Hepatic stellate cell (primary cell): ENCODE measurements around the gene SLC16A10.
"Not testable (repeated sequence)": the region's sequence is repeated elsewhere in the genome, so short reads cannot be mapped to it uniquely, and the experiment has no call there.

ENCODE experiments used
- DNase-seq: peaks from one replicate; pipeline ENCODE4 v3.0.0; 2011; ENCODE audit warnings: low spot score

Gene SLC16A10

GRCh38 chr6:111087106-111087835, at the start of gene SLC16A10:
SLC16A10 (plus strand) TSS chr6:111087503; CDS start chr6:111087753, 250 bp downstream.
- DNase-seq = no peak

DNA sequence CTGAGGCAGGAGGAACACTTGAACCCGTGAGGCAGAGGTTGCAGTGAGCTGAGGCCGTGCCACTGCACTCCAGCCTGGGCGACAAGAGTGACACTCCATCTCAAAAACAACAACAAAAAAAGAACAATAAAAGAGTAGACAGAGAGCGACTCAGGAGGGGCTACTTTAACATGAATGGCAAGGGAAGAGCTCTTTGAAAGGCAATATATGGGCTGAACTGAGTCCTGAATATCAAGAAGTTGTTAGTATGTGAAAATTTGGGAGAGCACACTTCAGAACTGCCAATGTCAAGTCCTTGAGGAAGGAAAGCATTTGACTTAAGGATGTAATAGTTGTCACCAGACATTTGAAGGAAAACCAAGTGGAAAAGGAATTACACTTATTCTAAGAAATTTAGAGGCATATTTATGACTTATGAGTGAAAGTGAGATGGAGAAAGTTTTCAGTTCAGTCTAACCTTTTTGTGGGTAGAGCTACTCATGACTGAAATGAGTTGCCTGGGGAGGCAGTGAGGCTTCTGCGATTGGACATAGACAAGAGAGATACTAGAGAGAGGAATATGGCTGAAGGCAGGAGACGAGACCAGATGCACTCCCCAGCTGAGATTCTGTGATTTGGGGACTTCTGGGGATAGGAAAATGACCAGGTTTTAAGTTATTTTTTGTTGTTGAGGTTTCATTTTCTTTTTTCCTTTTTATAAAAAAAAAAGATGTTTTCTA, 48.6 kb upstream of the SLC16A10 start:
- no peak for DNase-seq

- no peak for DNase-seq
Observed at GRCh38 chr6:111041917-111042316, 45.4 kb upstream of the SLC16A10 start.

DNA sequence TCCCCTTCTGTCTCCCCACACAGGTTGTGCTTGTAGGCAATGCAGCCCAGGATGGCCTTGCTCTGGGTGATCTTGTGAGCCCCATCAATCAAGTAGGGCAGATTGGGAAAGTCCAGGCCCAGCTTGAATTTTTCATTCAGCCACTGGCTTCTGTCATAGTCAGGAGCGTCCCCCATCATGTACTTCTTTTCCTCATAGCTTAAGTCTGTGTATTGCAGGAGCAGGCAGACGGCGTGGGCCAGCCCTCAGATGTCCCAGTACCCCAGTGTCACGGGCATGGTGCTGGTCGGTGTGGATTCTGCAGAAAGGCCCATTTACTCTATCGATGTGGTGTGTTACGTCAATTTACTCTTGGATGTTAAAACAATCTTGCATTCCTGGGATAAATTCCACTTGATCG, 40.1 kb upstream of the SLC16A10 start:
- no peak for DNase-seq

GRCh38 chr6:111050261-111051023, 36.9 kb upstream of the SLC16A10 start:
- no peak for DNase-seq

- no peak for DNase-seq
Observed at GRCh38 chr6:111052171-111052570, 35.1 kb upstream of the SLC16A10 start.

DNA sequence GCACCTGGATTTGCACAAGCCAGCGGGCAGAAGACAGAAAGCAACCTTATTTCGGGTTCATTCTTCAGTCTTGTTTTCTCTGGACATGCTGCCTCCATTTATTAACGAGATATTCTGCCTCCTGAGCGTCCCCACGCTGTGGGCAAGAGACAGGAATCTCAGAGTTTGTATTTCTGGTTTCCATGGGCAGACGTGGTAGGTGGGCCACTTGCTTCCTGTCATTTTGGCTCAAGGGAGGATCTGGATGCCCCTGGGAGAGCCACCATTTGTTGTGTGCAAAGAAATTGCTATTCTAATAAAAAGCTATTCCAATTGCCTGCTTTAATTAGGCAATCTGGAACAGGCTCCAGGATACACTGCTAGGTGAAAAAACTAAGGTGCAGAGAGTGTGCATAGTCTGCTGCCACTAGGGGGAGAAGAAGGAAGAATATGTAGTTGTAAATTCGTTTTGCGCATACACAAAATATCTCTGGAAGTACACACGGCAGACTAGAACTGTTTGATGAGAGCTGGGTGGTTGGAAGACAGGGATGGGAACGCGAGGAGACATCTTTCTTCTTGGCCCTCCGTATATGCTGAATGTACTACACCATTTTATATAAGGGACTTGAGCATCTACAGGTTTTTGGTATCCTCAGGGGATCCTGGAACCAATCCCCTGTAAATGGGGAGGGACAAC, 30.1 kb upstream of the SLC16A10 start:
- DNase-seq = peak; percentile 36

DNA sequence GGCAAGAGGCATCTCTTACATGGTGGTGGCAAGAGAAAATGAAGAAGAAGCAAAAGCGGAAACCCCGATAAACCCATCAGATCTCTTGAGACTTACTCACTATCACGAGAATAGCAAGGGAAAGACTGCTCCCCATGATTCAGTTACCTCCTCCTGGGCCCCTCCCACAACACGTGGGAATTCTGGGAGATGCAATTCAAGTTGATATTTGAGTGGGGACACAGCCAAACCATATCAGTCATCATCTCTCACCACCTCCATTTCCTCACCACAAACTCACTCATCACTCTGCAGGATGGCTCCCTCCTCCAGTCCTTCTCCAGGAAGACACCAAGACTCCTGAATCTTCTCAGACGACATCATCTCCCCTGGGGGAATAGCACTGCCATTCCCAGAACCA, 25.8 kb upstream of the SLC16A10 start:
- DNase-seq = no peak

GRCh38 chr6:111061985-111062384, 25.3 kb upstream of the SLC16A10 start:
- DNase-seq = not testable (repeated sequence)

DNA sequence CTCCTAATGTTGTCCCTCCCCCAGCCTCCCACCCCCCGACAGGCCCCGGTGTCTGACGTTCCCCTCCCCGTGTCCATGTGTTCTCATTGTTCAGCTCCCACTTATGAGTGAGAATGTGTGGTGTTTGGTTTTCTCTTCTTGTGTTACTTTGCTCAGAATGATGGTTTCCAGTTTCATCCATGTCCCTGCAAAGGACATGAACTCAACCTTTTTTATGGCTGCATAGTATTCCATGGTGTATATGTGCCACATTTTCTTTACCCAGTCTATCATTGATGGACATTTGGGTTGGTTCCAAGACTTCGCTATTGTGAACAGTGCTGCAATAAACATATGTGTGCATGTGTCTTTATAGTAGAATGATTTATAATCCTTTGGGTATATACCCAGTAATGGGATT, 24.4 kb upstream of the SLC16A10 start:
- DNase-seq = not testable (repeated sequence)

- no peak for DNase-seq
Observed at GRCh38 chr6:111068109-111068865, 19.0 kb upstream of the SLC16A10 start.

GRCh38 chr6:111068866-111069234, 18.5 kb upstream of the SLC16A10 start:
- DNase-seq = no peak

- DNase-seq = no peak
Observed at GRCh38 chr6:111069382-111070104, 17.8 kb upstream of the SLC16A10 start.

DNA sequence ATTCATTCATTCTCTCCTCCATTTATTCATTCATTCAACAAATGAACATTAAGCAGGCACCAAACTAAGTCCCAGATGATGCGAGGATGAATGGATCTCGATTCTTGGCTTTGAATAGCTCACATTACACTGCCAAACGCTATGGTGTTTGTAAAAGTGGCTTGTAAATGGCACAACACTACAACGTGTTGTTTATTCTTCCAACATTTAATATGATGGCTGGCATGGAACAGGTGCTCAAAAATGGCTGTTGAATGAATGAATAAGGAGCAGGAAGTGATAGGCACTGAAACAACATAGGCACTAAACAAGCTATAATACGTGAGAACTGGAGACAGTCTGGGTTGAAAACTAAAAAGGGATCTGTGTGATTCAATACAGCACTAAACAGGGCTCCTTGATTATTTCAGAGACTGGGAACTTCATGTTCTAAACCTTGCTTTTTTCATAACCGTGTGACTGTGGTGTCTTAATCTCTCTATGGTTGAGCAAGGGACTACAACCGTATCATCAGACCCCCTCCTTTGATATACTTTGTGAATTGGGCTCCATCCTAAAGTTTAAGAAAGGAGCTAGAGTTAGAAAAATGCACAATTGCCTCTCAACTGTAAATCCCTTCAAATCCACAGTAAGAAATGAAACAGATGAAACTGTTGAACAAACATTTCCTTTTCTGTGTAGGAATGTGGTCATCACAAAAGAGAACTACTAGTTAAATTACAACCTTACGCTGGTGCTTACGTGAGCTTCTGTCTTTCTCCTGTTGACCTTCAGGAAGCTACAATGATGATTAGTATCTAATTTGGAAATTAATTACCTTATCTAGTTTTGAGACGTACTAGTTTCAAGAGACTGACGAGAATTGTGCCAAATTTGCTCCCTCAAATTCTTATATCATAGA, 16.9 kb upstream of the SLC16A10 start:
- no peak for DNase-seq

DNA sequence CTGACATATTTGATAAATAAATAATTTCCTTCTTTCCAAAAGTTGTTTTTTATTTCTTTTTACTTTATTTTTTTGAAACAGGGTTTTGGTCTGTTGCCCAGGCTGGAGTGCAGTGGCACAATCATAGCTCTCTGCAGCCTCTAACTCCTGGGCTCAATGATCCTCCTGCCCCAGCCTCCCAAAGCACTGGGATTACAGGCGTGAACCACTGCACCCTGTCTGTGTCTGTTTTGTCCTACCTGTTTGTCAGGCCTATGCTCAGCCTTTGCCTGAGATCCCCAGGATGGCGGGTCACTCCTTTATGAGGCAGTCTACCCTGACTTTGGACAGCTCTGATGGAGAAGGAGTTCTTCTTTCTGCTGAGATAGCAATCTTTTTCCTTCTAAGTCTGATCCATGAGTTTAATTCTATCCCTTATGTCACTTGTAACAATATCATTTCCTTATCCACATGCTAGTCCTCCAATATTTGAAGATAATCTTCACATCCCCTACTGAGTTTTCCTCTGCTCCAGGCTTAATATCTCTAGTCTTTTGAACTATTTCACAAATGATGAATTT, 14.4 kb upstream of the SLC16A10 start:
- no peak for DNase-seq

- no peak for DNase-seq
Observed at GRCh38 chr6:111074311-111074710, 13.0 kb upstream of the SLC16A10 start.

GRCh38 chr6:111076024-111076695, 11.1 kb upstream of the SLC16A10 start:
- no peak for DNase-seq

GRCh38 chr6:111080698-111081097, 6.6 kb upstream of the SLC16A10 start:
- DNase-seq = no peak

- no peak for DNase-seq
Observed at GRCh38 chr6:111086685-111087084, 618 bp upstream of the SLC16A10 start.
